H1 (cell line): ENCODE data around the gene UFD1. TPM values are rescaled to one million over a fixed set of nuclear protein-coding genes. Genes with fewer than 3 reads are reported as not detected.

ENCODE experiments used
- CTCF ChIA-PET: fragments of 300-600 bp; sonication (Branson Sonifier 250); formaldehyde crosslinking; loops from one replicate; lab custom pipeline; 2021; ENCODE audit not compliant: partially characterized antibody; lab: Charles Lee
- POLR2A ChIA-PET: fragments of 300-600 bp; sonication (Branson Sonifier 250); formaldehyde crosslinking; loops from one replicate; lab custom pipeline; 2021; ENCODE audit warnings: inconsistent platforms; ENCODE audit not compliant: partially characterized antibody; lab: Charles Lee
- DNase-seq, 2 experiments: peaks; one replicate each; pipeline versions ENCODE4 v3.0.0 to v3.0.0-alpha.2; 2010 to 2022; ENCODE audit warnings: low spot score in 2 of 2, low read depth in 1 of 2, mixed read lengths in 1 of 2
- FAIRE-seq: peaks from 2 replicates; lab custom pipeline; 2011; peaks lifted over from hg19 to GRCh38; lab: Jason Lieb, UNC
- H2AFZ ChIP-seq: 2 replicates; pipeline ENCODE4 v1.8.1; 2012; ENCODE audit warnings: low read length, inconsistent platforms
- H2AK5ac ChIP-seq: 2 replicates; pipeline ENCODE4 v1.6.1; 2013; ENCODE audit warnings: low read depth, low read length
- H2BK120ac ChIP-seq: replicated peaks from 2 replicates; pipeline ENCODE3; 2013; ENCODE audit warnings: low read depth, low read length, inconsistent platforms
- H2BK12ac ChIP-seq: 2 replicates; pipeline ENCODE4 v1.6.1; 2013; ENCODE audit warnings: low read depth, low read length
- H2BK15ac ChIP-seq: 2 replicates; pipeline ENCODE4 v1.6.1; 2013; ENCODE audit warnings: low read length
- H2BK20ac ChIP-seq: 2 replicates; pipeline ENCODE4 v1.6.1; 2013; ENCODE audit warnings: low read length
- H2BK5ac ChIP-seq: 2 replicates; pipeline ENCODE4 v1.6.1; 2013; ENCODE audit warnings: low read depth, low read length
- H3K14ac ChIP-seq: 2 replicates; pipeline ENCODE4 v1.6.1; 2013; ENCODE audit warnings: inconsistent platforms; ENCODE audit not compliant: insufficient read length
- H3K18ac ChIP-seq: 2 replicates; pipeline ENCODE4 v1.6.1; 2013; ENCODE audit warnings: low read length; ENCODE audit errors: extremely low read depth
- H3K23ac ChIP-seq: 2 replicates; pipeline ENCODE4 v1.6.1; 2013; ENCODE audit warnings: inconsistent platforms; ENCODE audit not compliant: insufficient read length
- H3K23me2 ChIP-seq: 2 replicates; pipeline ENCODE4 v1.6.1; 2013; ENCODE audit warnings: low read depth, low read length
- H3K27ac ChIP-seq: 2 replicates; pipeline ENCODE4 v1.6.1; 2011; ENCODE audit warnings: low read depth, low read length, inconsistent platforms
- H3K27me3 ChIP-seq, 4 experiments: replicated peaks in 1 of 4; 1 replicate in 1 of 4; 2 replicates in 3 of 4; pipeline versions ENCODE4 v1.6.1 to v1.8.1; 2011 to 2013; ENCODE audit warnings: low read length in 3 of 4, mild to moderate bottlenecking in 3 of 4, inconsistent platforms in 2 of 4, mixed read lengths in 2 of 4, moderate library complexity in 1 of 4; ENCODE audit not compliant: control insufficient read depth in 3 of 4, insufficient read depth in 3 of 4; ENCODE audit errors: extremely low read depth in 1 of 4
- H3K36me3 ChIP-seq, 4 experiments: 2 replicates each; pipeline versions ENCODE4 v1.6.1 to v1.8.1; 2011 to 2013; ENCODE audit warnings: mild to moderate bottlenecking in 4 of 4, low read length in 3 of 4, moderate library complexity in 2 of 4, control low read depth in 1 of 4, inconsistent platforms in 1 of 4; ENCODE audit not compliant: insufficient read depth in 4 of 4, control insufficient read depth in 2 of 4
- H3K4ac ChIP-seq: replicated peaks from 2 replicates; pipeline ENCODE3; 2013; ENCODE audit warnings: low read length, low read depth, mixed read lengths, inconsistent platforms; ENCODE audit not compliant: insufficient read length
- H3K4me1 ChIP-seq, 4 experiments: replicated peaks in 1 of 4; 1 replicate in 1 of 4; 2 replicates in 3 of 4; pipeline versions ENCODE4 v1.6.1 to v1.8.1; 2011 to 2013; ENCODE audit warnings: low read length in 3 of 4, inconsistent platforms in 2 of 4, mixed read lengths in 1 of 4; ENCODE audit not compliant: insufficient read depth in 4 of 4, control insufficient read depth in 3 of 4
- H3K4me2 ChIP-seq, 2 experiments: 2 replicates each; pipeline versions ENCODE4 v1.6.1 to v1.8.1; 2011 to 2013; ENCODE audit warnings: low read depth in 2 of 2, low read length in 2 of 2, control low read depth in 1 of 2, inconsistent platforms in 1 of 2, mild to moderate bottlenecking in 1 of 2; ENCODE audit not compliant: insufficient read depth in 1 of 2
- H3K4me3 ChIP-seq, 4 experiments: fragments of 200-600, 300-600 bp in 1 of 4; sonication (generic), shearing (Covaris generic), sonication (Bioruptor Twin) in 1 of 4; 2 replicates each; pipeline versions ENCODE4 v1.5.1 to v1.8.1; 2011 to 2016; ENCODE audit warnings: low read length in 4 of 4, low read depth in 3 of 4, control low read depth in 2 of 4, inconsistent platforms in 2 of 4, mild to moderate bottlenecking in 2 of 4, mixed read lengths in 1 of 4, moderate library complexity in 1 of 4; ENCODE audit not compliant: insufficient read depth in 2 of 4; ENCODE audit errors: extremely low read depth in 1 of 4
- H3K56ac ChIP-seq: replicated peaks from 2 replicates; pipeline ENCODE3; 2013; ENCODE audit warnings: low read depth, mild to moderate bottlenecking, mixed read lengths, low read length, inconsistent platforms; ENCODE audit not compliant: insufficient read length
- H3K79me1 ChIP-seq: 2 replicates; pipeline ENCODE4 v1.6.1; 2013; ENCODE audit warnings: low read depth, low read length, control low read depth
- H3K79me2 ChIP-seq, 2 experiments: 2 replicates each; pipeline versions ENCODE4 v1.6.1 to v1.8.1; 2012 to 2013; ENCODE audit warnings: low read length in 2 of 2, mild to moderate bottlenecking in 2 of 2, inconsistent platforms in 1 of 2; ENCODE audit not compliant: insufficient read depth in 2 of 2, control insufficient read depth in 1 of 2
- H3K9ac ChIP-seq, 4 experiments: replicated peaks in 1 of 4; 1 replicate in 1 of 4; 2 replicates in 3 of 4; pipeline versions ENCODE4 v1.6.1 to v1.8.1; 2011 to 2013; ENCODE audit warnings: low read depth in 3 of 4, low read length in 3 of 4, control low read depth in 2 of 4, mild to moderate bottlenecking in 2 of 4, moderate library complexity in 2 of 4, inconsistent platforms in 1 of 4; ENCODE audit errors: extremely low read depth in 1 of 4
- H3K9me3 ChIP-seq, 2 experiments: 2 replicates each; pipeline versions ENCODE4 v1.6.1 to v1.8.1; 2012 to 2013; ENCODE audit warnings: mild to moderate bottlenecking in 2 of 2, moderate library complexity in 2 of 2, control low read depth in 1 of 2, inconsistent platforms in 1 of 2, low read depth in 1 of 2, low read length in 1 of 2, mixed read lengths in 1 of 2; ENCODE audit not compliant: insufficient read depth in 2 of 2
- H4K20me1 ChIP-seq, 2 experiments: replicated peaks in 1 of 2; 2 replicates each; pipeline versions ENCODE3 to v1.8.1; 2011 to 2013; ENCODE audit warnings: inconsistent platforms in 2 of 2, low read length in 2 of 2, mild to moderate bottlenecking in 1 of 2; ENCODE audit not compliant: insufficient read depth in 2 of 2, control insufficient read depth in 1 of 2
- H4K5ac ChIP-seq: 2 replicates; pipeline ENCODE4 v1.6.1; 2013; ENCODE audit warnings: low read length, low read depth, mixed read lengths, inconsistent platforms; ENCODE audit not compliant: insufficient read length
- H4K8ac ChIP-seq: 2 replicates; pipeline ENCODE4 v1.8.0; 2013; ENCODE audit warnings: mild to moderate bottlenecking, moderate library complexity, low read length, inconsistent platforms; ENCODE audit not compliant: insufficient read depth; ENCODE audit errors: extremely low read depth
- H4K91ac ChIP-seq: replicated peaks from 2 replicates; pipeline ENCODE3; 2013; ENCODE audit warnings: low read length, mixed read lengths, inconsistent platforms; ENCODE audit not compliant: insufficient read length
- SIN3A ChIP-seq, 2 experiments: IDR thresholded peaks in 1 of 2; conservative IDR thresholded peaks in 1 of 2; 2 replicates each; pipeline ENCODE4 v1.6.1; 2011 to 2012; ENCODE audit warnings: low read length in 2 of 2, improper control_type of control experiment in 1 of 2, low read depth in 1 of 2, mild to moderate bottlenecking in 1 of 2
- WGBS, 2 experiments: shearing (Covaris generic) in 1 of 2; methylation state at CpG; one replicate each; pipeline versions ENCODE4 v1.1.6 to v1.1.7; 2013 to 2015; ENCODE audit warnings: low lambda C conversion rate in 2 of 2, mixed read lengths in 2 of 2, inconsistent platforms in 1 of 2, low coverage in 1 of 2, missing lambda C conversion rate in 1 of 2; ENCODE audit not compliant: insufficient replicate concordance in 2 of 2, insufficient coverage in 1 of 2, insufficient read length in 1 of 2; ENCODE audit errors: extremely low coverage in 1 of 2, missing lambda C conversion rate in 1 of 2; 5-methylcytosine and 5-hydroxymethylcytosine counted together
- polyA plus RNA-seq, 7 experiments: library from polyadenylated mRNA; depleted of rRNA in 3 of 7; stranded (reverse) in 5 of 7; unstranded in 2 of 7; fragments of >200 nt in 5 of 7; fragments of 200-250 nt in 2 of 7; gene quantifications; 1 replicate in 5 of 7; 2 replicates in 1 of 7; 4 replicates in 1 of 7; pipeline versions ENCODE4 v1.2.1 to v1.2.3, GENCODE V29; 2011 to 2013; ENCODE audit warnings: missing spikeins in 2 of 7, mixed read lengths in 2 of 7
- total RNA-seq: library from RNA; stranded (reverse); fragmentation: NEBNext Ultra II Directional; extraction: Animal tissue kit (Norgen Biotek cat#: 25700); gene quantifications from 2 replicates; pipeline ENCODE4 v1.2.1, GENCODE V29; 2021

Gene UFD1
- total and polyA plus RNA-seq, 2 of the 8 experiments (the other 6 are each of a cell fraction or from before 2014, with no cell fraction given), result 74.6 to 116 TPM

DNA sequence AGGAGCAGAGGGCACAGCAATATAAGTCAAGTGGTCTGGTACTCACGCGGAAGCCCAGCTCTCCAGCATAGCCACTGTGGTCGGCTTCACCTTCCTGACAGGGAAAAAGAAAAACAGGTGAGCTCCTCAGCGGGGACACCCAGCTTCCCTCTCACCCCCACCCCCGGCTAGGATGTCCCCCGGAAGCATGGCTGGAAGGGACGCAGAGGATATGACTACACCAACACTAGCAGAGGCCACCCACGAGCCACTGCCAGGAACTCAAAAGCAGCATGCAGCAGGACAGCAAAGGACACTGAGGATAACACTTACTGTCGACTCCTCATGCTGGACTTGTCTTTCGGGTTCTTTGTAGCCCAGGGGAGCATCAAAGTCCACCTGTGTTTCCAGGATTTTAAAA, 22.5 kb downstream of the UFD1 start:
- WGBS, 2 experiments, result 86% methylated on average over 10 of the region's 10 CpGs; no CpG with 5 or more reads in 1 of the 2 experiments
- H2AFZ ChIP-seq, result no peak overlapping the region
- no peak overlapping the region for H4K91ac ChIP-seq
- H3K36me3 ChIP-seq, result peaks cover 9 to 68% (median 40%) of the 10 kb centered on the region in 4 experiments
- no peak overlapping the region for H3K18ac ChIP-seq
- no peak overlapping the region for H3K56ac ChIP-seq
- no peaks in the 10 kb centered on the region for H3K79me2 ChIP-seq
- no peaks in the 10 kb centered on the region; the same call in 1 of the 2 replicates for H3K79me1 ChIP-seq
- ChIA-PET POLR2A (interaction anchor here (1.1 to 1.6 kb wide), 3 partner anchors 10 to 62 kb away, joined by 3 to 7 read pairs (median 4); partner anchors contain the start of gene CDC45), CTCF (interaction anchor here (1.3 to 4.7 kb wide), 2 partner anchors 18 to 176 kb away, joined by 4 to 19 read pairs; no protein-coding TSS in a partner anchor)
- no peak overlapping the region for H4K5ac ChIP-seq
- H2BK15ac ChIP-seq, result no peak overlapping the region
- no peak for FAIRE-seq
- no peak overlapping the region for H2BK20ac ChIP-seq
- no peaks in the 10 kb centered on the region for H3K4me1 ChIP-seq
- no peak overlapping the region for H3K14ac ChIP-seq
- no peak overlapping the region for H3K4me3 ChIP-seq
- no peak overlapping the region for H2BK120ac ChIP-seq
- no peak overlapping the region for H4K8ac ChIP-seq
- H3K27ac ChIP-seq, result no peak overlapping the region
- H3K27me3 ChIP-seq, result no peaks in the 10 kb centered on the region
- H3K9ac ChIP-seq, result no peak overlapping the region
- H3K4ac ChIP-seq, result no peak overlapping the region
- peaks cover 0 to 8% of the 10 kb centered on the region in 2 experiments for H4K20me1 ChIP-seq
- no peak overlapping the region for H2BK12ac ChIP-seq
- TF ChIP-seq SIN3A (conservative IDR thresholded peaks at IDR 0.05 in 1 of 2, IDR thresholded peaks at IDR 0.05 in 1 of 2; ENCODE audit: low read depth in 1 of 2, low read length in 2 of 2), result no peak
- no peak overlapping the region for H2BK5ac ChIP-seq
- H3K23me2 ChIP-seq, result no peaks in the 10 kb centered on the region
- H3K23ac ChIP-seq, result no peak overlapping the region
- no peak overlapping the region for H3K4me2 ChIP-seq
- no peak overlapping the region for H2AK5ac ChIP-seq
- no peak for DNase-seq
- H3K9me3 ChIP-seq, result no peaks in the 10 kb centered on the region
